Retinal pigment epithelial cell (primary cell): Measurements from ENCODE around the gene SLC44A1.

Experiments
- DNase-seq: peaks from one replicate; pipeline ENCODE4 v3.0.0-alpha.2; 2010; ENCODE audit warnings: low read depth
- H3K4me3 ChIP-seq: 2 replicates; pipeline ENCODE4 v1.5.1; 2011; ENCODE audit warnings: mild to moderate bottlenecking, low read length, control low read depth, moderate library complexity
- TF ChIP-seq, protein P1 (sequence below): conservative IDR thresholded peaks from 2 replicates; pipeline ENCODE4 v1.5.1; 2011; ENCODE audit warnings: low read depth, low read length, control low read depth, inconsistent platforms

The SLC44A1 gene

GRCh38 chr9:105307591-105308130, 63.2 kb downstream of the SLC44A1 start:
- DNase-seq, result no peak
- TF ChIP-seq, protein P1, sequence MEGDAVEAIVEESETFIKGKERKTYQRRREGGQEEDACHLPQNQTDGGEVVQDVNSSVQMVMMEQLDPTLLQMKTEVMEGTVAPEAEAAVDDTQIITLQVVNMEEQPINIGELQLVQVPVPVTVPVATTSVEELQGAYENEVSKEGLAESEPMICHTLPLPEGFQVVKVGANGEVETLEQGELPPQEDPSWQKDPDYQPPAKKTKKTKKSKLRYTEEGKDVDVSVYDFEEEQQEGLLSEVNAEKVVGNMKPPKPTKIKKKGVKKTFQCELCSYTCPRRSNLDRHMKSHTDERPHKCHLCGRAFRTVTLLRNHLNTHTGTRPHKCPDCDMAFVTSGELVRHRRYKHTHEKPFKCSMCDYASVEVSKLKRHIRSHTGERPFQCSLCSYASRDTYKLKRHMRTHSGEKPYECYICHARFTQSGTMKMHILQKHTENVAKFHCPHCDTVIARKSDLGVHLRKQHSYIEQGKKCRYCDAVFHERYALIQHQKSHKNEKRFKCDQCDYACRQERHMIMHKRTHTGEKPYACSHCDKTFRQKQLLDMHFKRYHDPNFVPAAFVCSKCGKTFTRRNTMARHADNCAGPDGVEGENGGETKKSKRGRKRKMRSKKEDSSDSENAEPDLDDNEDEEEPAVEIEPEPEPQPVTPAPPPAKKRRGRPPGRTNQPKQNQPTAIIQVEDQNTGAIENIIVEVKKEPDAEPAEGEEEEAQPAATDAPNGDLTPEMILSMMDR, result no peak
- H3K4me3 ChIP-seq, result no peak overlapping the region

DNA sequence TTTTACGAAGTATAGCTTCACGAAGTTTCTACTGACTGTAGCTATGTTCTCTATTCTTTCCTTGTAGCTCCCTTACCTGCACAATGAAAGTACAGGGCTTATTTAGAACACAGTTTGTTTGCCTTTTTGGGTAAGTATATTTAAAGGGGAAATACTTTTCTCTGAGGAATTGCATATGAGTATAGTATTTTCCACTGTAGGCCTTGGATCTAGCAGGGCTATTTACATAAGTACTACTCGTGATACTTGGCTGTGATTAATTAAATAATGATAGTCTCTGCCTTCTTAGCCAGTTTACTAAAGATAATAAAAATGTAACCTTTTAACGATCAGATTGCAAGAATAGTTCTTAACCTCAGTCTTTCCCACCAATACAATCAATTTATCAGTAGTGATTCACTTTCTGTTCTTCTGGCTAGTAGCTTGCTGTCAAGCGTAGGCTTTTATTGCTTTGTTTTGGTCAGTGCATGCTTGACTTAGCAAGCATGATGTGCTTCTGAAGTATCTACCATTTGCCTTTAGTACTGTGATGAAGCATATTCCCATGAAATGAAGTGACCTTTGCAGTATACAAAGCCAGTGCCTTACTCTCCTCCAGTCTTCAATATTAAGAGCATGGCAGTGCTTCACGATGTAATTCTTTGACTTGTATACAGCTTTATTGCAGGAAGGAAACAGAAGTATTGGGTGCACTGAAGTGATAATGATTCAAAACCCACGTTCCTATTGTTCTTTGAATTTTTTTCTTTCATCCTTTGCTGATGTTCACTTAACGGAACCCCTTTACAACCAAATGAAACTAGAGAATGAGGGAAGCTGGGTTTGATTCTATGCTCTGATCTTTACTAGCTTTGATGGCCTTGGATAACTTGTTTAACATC, 64.2 kb downstream of the SLC44A1 start:
- DNase-seq, result no peak
- TF ChIP-seq, protein P1, result no peak
- H3K4me3 ChIP-seq, result no peak overlapping the region

DNA sequence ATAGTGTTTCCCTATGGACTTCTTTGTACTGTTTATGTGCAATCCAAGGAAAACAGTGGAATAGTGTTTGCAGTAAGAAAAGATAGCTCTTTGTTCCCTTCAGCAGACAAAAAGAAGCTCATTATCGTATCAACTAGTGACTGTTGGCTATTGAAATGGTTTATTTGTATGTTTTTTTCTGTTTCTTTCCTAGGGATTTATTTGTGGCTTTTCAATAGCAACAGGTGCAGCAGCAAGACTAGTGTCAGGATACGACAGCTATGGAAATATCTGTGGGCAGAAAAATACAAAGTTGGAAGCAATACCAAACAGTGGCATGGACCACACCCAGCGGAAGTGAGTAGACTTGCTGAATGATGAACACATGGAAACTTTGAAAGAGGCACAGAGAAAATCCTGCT, 65.1 kb downstream of the SLC44A1 start:
- no peak overlapping the region for H3K4me3 ChIP-seq
- TF ChIP-seq, protein P1, result no peak

DNA sequence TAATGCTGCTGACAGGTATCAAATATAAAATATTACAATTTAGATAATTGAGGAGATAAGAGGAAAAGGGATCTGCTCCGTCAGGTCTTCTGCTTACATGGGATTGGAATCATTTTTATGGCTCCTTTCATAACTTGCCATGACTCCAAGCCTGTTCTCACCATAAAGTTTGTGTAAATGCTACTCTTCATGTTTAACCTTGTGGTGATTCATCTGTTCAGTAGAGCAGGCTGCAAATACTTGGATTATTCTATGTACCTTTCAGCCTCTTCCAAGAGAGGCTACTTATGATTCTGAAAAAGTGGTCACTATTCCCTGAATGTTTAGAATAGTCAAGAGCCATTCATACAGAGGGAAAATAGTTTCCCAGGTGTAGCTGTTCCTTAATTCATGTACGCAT, 66.9 kb downstream of the SLC44A1 start:
- H3K4me3 ChIP-seq, result no peak overlapping the region
- DNase-seq, result no peak
- TF ChIP-seq, protein P1, result no peak

More for the DNA sequence above, 65.1 kb downstream of the SLC44A1 start:
- DNase-seq, result no peak

DNA sequence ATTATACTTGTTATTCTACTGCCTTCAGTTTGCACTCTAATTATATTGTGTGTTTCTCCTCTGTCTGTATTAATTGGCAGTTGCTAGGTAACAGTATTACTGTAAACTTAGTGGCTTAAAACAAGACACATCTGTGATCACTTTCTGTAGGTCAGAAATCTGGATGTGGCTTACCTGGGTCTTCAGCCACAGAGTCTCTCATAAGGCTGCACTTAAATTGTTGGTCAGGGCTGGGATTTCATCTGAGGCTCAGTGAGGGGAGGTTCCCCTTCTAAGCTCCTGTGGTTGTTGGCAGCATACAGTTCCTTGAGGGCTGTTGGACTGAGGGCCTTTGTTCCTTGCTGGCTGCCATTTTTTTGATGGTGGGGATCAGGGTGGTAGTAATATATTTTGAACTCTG, 68.8 kb downstream of the SLC44A1 start:
- no peak for DNase-seq
- H3K4me3 ChIP-seq, result no peak overlapping the region
- TF ChIP-seq, protein P1, result no peak

DNA sequence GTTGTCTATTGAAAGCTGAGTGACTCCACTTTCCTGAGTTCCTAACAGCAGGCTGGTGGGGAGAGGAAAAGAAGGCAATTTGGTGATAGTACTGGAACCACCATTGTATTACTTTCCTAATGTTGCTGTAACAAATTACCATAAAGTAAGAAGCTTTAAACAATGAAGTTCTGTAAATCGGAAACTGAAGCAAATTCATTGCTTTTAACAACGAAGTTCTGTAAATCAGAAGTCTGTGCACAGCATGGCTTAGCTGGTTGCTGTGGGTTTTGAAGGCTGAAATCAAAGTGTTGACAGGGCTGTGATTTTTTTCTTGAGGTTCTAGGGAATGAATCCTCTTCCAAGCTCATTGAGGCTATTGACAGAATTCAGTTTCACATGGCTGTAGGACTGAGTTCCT, 72.3 kb downstream of the SLC44A1 start:
- TF ChIP-seq, protein P1, result no peak
- H3K4me3 ChIP-seq, result no peak overlapping the region
- no peak for DNase-seq

- TF ChIP-seq, protein P1, result no peak
- H3K4me3 ChIP-seq, result no peak overlapping the region
- no peak for DNase-seq
Measured at GRCh38 chr9:105318729-105319191, 74.3 kb downstream of the SLC44A1 start.
